Trophoblast cell (in vitro differentiated cells and primary cell): ENCODE results near the gene ABCG4. TPM values are rescaled to one million over a fixed set of nuclear protein-coding genes. Genes with fewer than 3 reads are reported as not detected.

Source experiments
- DNase-seq, 2 donors: peaks; one replicate each; pipeline ENCODE4 v3.0.0-alpha.2; 2016
- H2AFZ ChIP-seq: 2 replicates; pipeline ENCODE4 v1.6.1; 2013; ENCODE audit warnings: low read length, moderate library complexity, mild to moderate bottlenecking; ENCODE audit not compliant: insufficient read depth, poor library complexity
- H2AK5ac ChIP-seq: 2 replicates; pipeline ENCODE4 v1.6.1; 2013; ENCODE audit warnings: mild to moderate bottlenecking, low read length
- H2BK120ac ChIP-seq: 2 replicates; pipeline ENCODE4 v1.6.1; 2013; ENCODE audit warnings: low read length, mild to moderate bottlenecking, moderate library complexity; ENCODE audit not compliant: insufficient read depth, poor library complexity
- H2BK12ac ChIP-seq: 2 replicates; pipeline ENCODE4 v1.6.1; 2013; ENCODE audit warnings: mild to moderate bottlenecking, low read length, moderate library complexity
- H2BK5ac ChIP-seq: 2 replicates; pipeline ENCODE4 v1.6.1; 2013; ENCODE audit warnings: low read length, low read depth, moderate library complexity, mild to moderate bottlenecking; ENCODE audit not compliant: poor library complexity
- H3K14ac ChIP-seq: 2 replicates; pipeline ENCODE4 v1.6.1; 2013; ENCODE audit warnings: mild to moderate bottlenecking, low read length
- H3K18ac ChIP-seq: 2 replicates; pipeline ENCODE4 v1.6.1; 2013; ENCODE audit warnings: mild to moderate bottlenecking, low read length
- H3K23ac ChIP-seq: 2 replicates; pipeline ENCODE4 v1.6.1; 2013; ENCODE audit warnings: low read length
- H3K27ac ChIP-seq: 2 replicates; pipeline ENCODE4 v1.5.1; 2013; ENCODE audit warnings: low read depth, mild to moderate bottlenecking, inconsistent platforms, low read length, moderate library complexity
- H3K27me3 ChIP-seq: 2 replicates; pipeline ENCODE4 v1.6.1; 2013; ENCODE audit warnings: inconsistent platforms, mild to moderate bottlenecking, low read length, moderate library complexity; ENCODE audit not compliant: insufficient read depth
- H3K36me3 ChIP-seq, 2 experiments: 1 replicate in 1 of 2; 2 replicates in 1 of 2; pipeline ENCODE4 v1.6.1; 2013; ENCODE audit warnings: low read length in 2 of 2, mild to moderate bottlenecking in 2 of 2, moderate library complexity in 1 of 2; ENCODE audit not compliant: insufficient read depth in 2 of 2, control insufficient read depth in 1 of 2
- H3K4ac ChIP-seq: 2 replicates; pipeline ENCODE4 v1.6.1; 2013; ENCODE audit warnings: low read depth, mild to moderate bottlenecking, low read length, moderate library complexity
- H3K4me1 ChIP-seq, 2 experiments: 1 replicate in 1 of 2; 2 replicates in 1 of 2; pipeline ENCODE4 v1.6.1; 2013; ENCODE audit warnings: low read length in 2 of 2, mild to moderate bottlenecking in 2 of 2, moderate library complexity in 1 of 2; ENCODE audit not compliant: insufficient read depth in 2 of 2, control insufficient read depth in 1 of 2
- H3K4me2 ChIP-seq: 2 replicates; pipeline ENCODE4 v1.6.1; 2013; ENCODE audit warnings: inconsistent platforms, mild to moderate bottlenecking, low read length, moderate library complexity
- H3K4me3 ChIP-seq: 2 replicates; pipeline ENCODE4 v1.5.1; 2013; ENCODE audit warnings: mild to moderate bottlenecking, low read depth, low read length, inconsistent platforms
- H3K79me1 ChIP-seq: one replicate; pipeline ENCODE4 v1.6.1; 2013; ENCODE audit warnings: low read length
- H3K79me2 ChIP-seq: 2 replicates; pipeline ENCODE4 v1.6.1; 2013; ENCODE audit warnings: low read length, mild to moderate bottlenecking; ENCODE audit not compliant: control insufficient read depth, insufficient read depth, poor library complexity
- H3K9ac ChIP-seq: 2 replicates; pipeline ENCODE4 v1.6.1; 2013; ENCODE audit warnings: mild to moderate bottlenecking, low read length
- H3K9me3 ChIP-seq: 2 replicates; pipeline ENCODE4 v1.6.1; 2013; ENCODE audit warnings: low read depth, mild to moderate bottlenecking, control low read depth, inconsistent platforms, low read length; ENCODE audit not compliant: insufficient read depth
- H4K12ac ChIP-seq: 2 replicates; pipeline ENCODE4 v1.6.1; 2013; ENCODE audit warnings: low read depth, mild to moderate bottlenecking, low read length, moderate library complexity
- H4K8ac ChIP-seq: 2 replicates; pipeline ENCODE4 v1.6.1; 2013; ENCODE audit warnings: low read depth, mild to moderate bottlenecking, low read length, moderate library complexity
- H4K91ac ChIP-seq: one replicate; pipeline ENCODE4 v1.6.1; 2013; ENCODE audit warnings: low read depth, mild to moderate bottlenecking, low read length, moderate library complexity
- WGBS: extraction: QIAGEN DNeasy Blood & Tissue Kit; methylation state at CpG from one replicate; pipeline ENCODE4 v1.1.7; 2013; ENCODE audit warnings: missing lambda C conversion rate; ENCODE audit not compliant: insufficient read length, insufficient coverage; ENCODE audit errors: extremely low coverage; 5-methylcytosine and 5-hydroxymethylcytosine counted together
- polyA plus RNA-seq: library from polyadenylated mRNA; stranded (reverse); fragments of 200-250 nt; gene quantifications from 2 replicates; pipeline ENCODE4 v1.2.3, GENCODE V29; 2013

Gene ABCG4
- 0.06 and 0.08 TPM in 2 replicates for polyA plus RNA-seq

- no peak within 1 kb of the TSS for H4K12ac ChIP-seq
- no peak within 1 kb of the TSS for H4K91ac ChIP-seq
- no peak within 1 kb of the TSS for H3K4ac ChIP-seq
- peaks cover 10 to 15% of the 10 kb centered on the region in 2 experiments for H3K4me1 ChIP-seq
- H2BK120ac ChIP-seq, result no peak within 1 kb of the TSS
- H3K18ac ChIP-seq, result no peak within 1 kb of the TSS
- peaks cover 3% of the 10 kb centered on the region for H3K9me3 ChIP-seq
- H2BK5ac ChIP-seq, result no peak within 1 kb of the TSS
- H3K27ac ChIP-seq, result no peak within 1 kb of the TSS
- H2AK5ac ChIP-seq, result no peak within 1 kb of the TSS
- peak in 1 of 2 donors; percentile 14 for DNase-seq
- no peaks in the 10 kb centered on the region for H3K36me3 ChIP-seq
- H3K4me2 ChIP-seq, result peak within 1 kb of the TSS; percentile 77
- H3K79me2 ChIP-seq, result no peaks in the 10 kb centered on the region
- H2AFZ ChIP-seq, result peak within 1 kb of the TSS; percentile 56
- H3K4me3 ChIP-seq, result peak within 1 kb of the TSS; percentile 65
- no peak within 1 kb of the TSS for H2BK12ac ChIP-seq
- H3K79me1 ChIP-seq, result no peaks in the 10 kb centered on the region
- H3K23ac ChIP-seq, result no peak within 1 kb of the TSS
- H4K8ac ChIP-seq, result no peak within 1 kb of the TSS
- peaks cover 36% of the 10 kb centered on the region for H3K27me3 ChIP-seq
- no peak within 1 kb of the TSS for H3K14ac ChIP-seq
- WGBS, result no CpG with 5 or more reads among the region's 73 CpGs
- no peak within 1 kb of the TSS for H3K9ac ChIP-seq
Observed at GRCh38 chr11:119149018-119149785, at the start of gene ABCG4. ABCG4 (plus strand) TSS chr11:119149052; CDS start chr11:119149966, 914 bp downstream.

- H2AFZ ChIP-seq, result no peak overlapping the region
- no peak overlapping the region for H3K27ac ChIP-seq
- no peaks in the 10 kb centered on the region for H3K27me3 ChIP-seq
- no peaks in the 10 kb centered on the region for H3K9me3 ChIP-seq
- peaks cover 7 to 19% of the 10 kb centered on the region in 2 experiments for H3K36me3 ChIP-seq
- H4K91ac ChIP-seq, result no peak overlapping the region
- H2BK12ac ChIP-seq, result no peak overlapping the region
- no peak overlapping the region for H3K4me2 ChIP-seq
- no CpG with 5 or more reads among the region's 6 CpGs for WGBS
- DNase-seq, result no peak
- no peak overlapping the region for H3K23ac ChIP-seq
- no peak overlapping the region for H3K4ac ChIP-seq
- H3K4me1 ChIP-seq, result peaks cover 10 to 13% of the 10 kb centered on the region in 2 experiments
- no peak overlapping the region for H4K12ac ChIP-seq
- no peak overlapping the region for H3K9ac ChIP-seq
- H2BK120ac ChIP-seq, result no peak overlapping the region
- H3K79me2 ChIP-seq, result peaks cover 18% of the 10 kb centered on the region
- H3K18ac ChIP-seq, result no peak overlapping the region
- H2BK5ac ChIP-seq, result no peak overlapping the region
- H3K79me1 ChIP-seq, result peaks cover 14% of the 10 kb centered on the region
- H4K8ac ChIP-seq, result no peak overlapping the region
- H3K4me3 ChIP-seq, result no peak overlapping the region
- H2AK5ac ChIP-seq, result no peak overlapping the region
- H3K14ac ChIP-seq, result no peak overlapping the region
Observed at GRCh38 chr11:119099711-119100110, 49.1 kb upstream of the ABCG4 start.

DNA sequence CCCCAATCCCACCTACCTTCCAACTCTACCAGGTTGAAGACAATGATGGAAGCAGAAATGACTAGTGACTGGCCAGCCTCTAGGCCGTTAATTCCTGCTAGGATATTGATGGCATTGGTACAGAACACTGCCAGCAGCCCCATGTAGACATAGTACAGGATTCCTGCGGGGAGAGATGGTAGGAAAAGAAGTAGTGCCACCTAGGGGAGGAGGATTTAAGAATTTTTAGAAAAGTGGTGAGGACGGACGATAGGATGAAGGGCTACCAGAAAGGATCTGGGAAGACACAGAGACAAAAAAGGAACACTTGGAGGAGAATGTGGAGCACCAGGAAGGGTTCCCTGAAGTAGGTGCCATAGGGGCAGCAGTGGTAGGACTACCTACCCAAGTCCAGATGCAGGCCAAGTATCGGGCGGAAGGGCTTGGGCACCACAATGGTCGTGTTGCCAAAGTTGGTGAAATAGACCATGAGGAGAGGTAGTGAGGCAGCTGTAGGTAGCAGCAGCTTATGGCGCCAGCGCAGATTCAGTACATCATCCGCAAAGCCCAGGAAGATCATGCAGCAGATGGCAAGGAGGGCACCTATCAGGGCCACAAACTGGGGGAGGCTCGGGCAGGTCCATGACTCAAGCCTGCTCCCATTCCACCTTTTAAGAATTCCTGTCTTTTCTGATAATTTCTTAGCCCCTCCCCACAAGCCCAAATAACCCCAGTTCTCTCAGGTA lies 48.4 kb upstream of the ABCG4 start:
- Histone ChIP-seq H3K18ac (peak overlapping the region; percentile 48), H2AFZ (peak overlapping the region; percentile 40), H3K4me1 (peaks cover 10 to 13% of the 10 kb centered on the region in 2 experiments), H3K27me3 (no peaks in the 10 kb centered on the region), H3K14ac (peak overlapping the region; percentile 7), H2AK5ac (peak overlapping the region; percentile 78), H3K79me1 (peaks cover 9% of the 10 kb centered on the region), H3K9ac (no peak overlapping the region), H4K12ac (peak overlapping the region; percentile 14), H3K27ac (no peak overlapping the region), H4K8ac (peak overlapping the region; percentile 33), H2BK12ac (peak overlapping the region; percentile 67), H2BK120ac (peak overlapping the region; percentile 4), H3K36me3 (peaks cover 7 to 19% of the 10 kb centered on the region in 2 experiments), H3K23ac (no peak overlapping the region), H3K4ac (peak overlapping the region; percentile 22), H3K4me3 (peak overlapping the region; percentile 84), H3K4me2 (peak overlapping the region; percentile 75), H3K9me3 (no peaks in the 10 kb centered on the region), H4K91ac (peak overlapping the region; percentile 50), H2BK5ac (no peak overlapping the region), H3K79me2 (peaks cover 12% of the 10 kb centered on the region)
- no CpG with 5 or more reads among the region's 11 CpGs for WGBS
- peak; percentile 6 to 52 for DNase-seq

GRCh38 chr11:119100994-119101758 lies 47.7 kb upstream of the ABCG4 start:
- no peak overlapping the region for H3K23ac ChIP-seq
- H3K27ac ChIP-seq, result peak overlapping the region; percentile 70
- peak overlapping the region; percentile 11 for H3K18ac ChIP-seq
- peak overlapping the region; percentile 26 for H3K4ac ChIP-seq
- peaks cover 10 to 13% of the 10 kb centered on the region in 2 experiments for H3K4me1 ChIP-seq
- no peaks in the 10 kb centered on the region for H3K27me3 ChIP-seq
- H3K4me2 ChIP-seq, result peak overlapping the region; percentile 75
- no CpG with 5 or more reads among the region's 29 CpGs for WGBS
- peak overlapping the region; percentile 90 for H3K9ac ChIP-seq
- peak overlapping the region; percentile 97 for H4K8ac ChIP-seq
- H2AFZ ChIP-seq, result peak overlapping the region; percentile 83
- peak overlapping the region; percentile 50 for H4K91ac ChIP-seq
- peak overlapping the region; percentile 84 for H3K4me3 ChIP-seq
- H2AK5ac ChIP-seq, result peak overlapping the region; percentile 78
- peaks cover 7 to 19% of the 10 kb centered on the region in 2 experiments for H3K36me3 ChIP-seq
- H4K12ac ChIP-seq, result peak overlapping the region; percentile 54
- no peaks in the 10 kb centered on the region for H3K9me3 ChIP-seq
- peaks cover 12% of the 10 kb centered on the region for H3K79me2 ChIP-seq
- peak overlapping the region; percentile 25 for H3K14ac ChIP-seq
- peaks cover 9% of the 10 kb centered on the region for H3K79me1 ChIP-seq
- no peak overlapping the region for H2BK5ac ChIP-seq
- peak overlapping the region; percentile 23 for H2BK120ac ChIP-seq
- no peak for DNase-seq
- H2BK12ac ChIP-seq, result no peak overlapping the region
